Nephron progenitor cell (in vitro differentiated cells): ENCODE data around the gene TMEM11.

ENCODE experiments used
- DNase-seq: peaks from one replicate; pipeline ENCODE4 v3.0.0; 2021
- H3K27ac Mint-ChIP-seq: 2 replicates; pipeline ENCODE4 v1.8.0; 2021; ENCODE audit warnings: mild to moderate bottlenecking, moderate library complexity, mixed read lengths
- H3K27me3 Mint-ChIP-seq: 2 replicates; pipeline ENCODE4 v1.8.0; 2021; ENCODE audit warnings: mild to moderate bottlenecking, low read depth, mixed read lengths; ENCODE audit not compliant: poor library complexity
- H3K36me3 Mint-ChIP-seq: 2 replicates; pipeline ENCODE4 v1.8.0; 2021; ENCODE audit warnings: low read depth, mixed read lengths
- H3K4me1 Mint-ChIP-seq: 2 replicates; pipeline ENCODE4 v1.8.0; 2021; ENCODE audit warnings: mixed read lengths
- H3K4me3 Mint-ChIP-seq: 2 replicates; pipeline ENCODE4 v1.8.0; 2021; ENCODE audit warnings: mild to moderate bottlenecking, moderate library complexity, mixed read lengths
- H3K9me3 Mint-ChIP-seq: 2 replicates; pipeline ENCODE4 v1.8.0; 2021; ENCODE audit warnings: mild to moderate bottlenecking, moderate library complexity, mixed read lengths
- TF ChIP-seq, protein P1 (sequence below): fragments of 200-600 bp; sonication (generic); IDR thresholded peaks from 2 replicates; pipeline ENCODE4 v1.5.0; 2021; ENCODE audit warnings: antibody characterized with exemption

The TMEM11 gene

DNA sequence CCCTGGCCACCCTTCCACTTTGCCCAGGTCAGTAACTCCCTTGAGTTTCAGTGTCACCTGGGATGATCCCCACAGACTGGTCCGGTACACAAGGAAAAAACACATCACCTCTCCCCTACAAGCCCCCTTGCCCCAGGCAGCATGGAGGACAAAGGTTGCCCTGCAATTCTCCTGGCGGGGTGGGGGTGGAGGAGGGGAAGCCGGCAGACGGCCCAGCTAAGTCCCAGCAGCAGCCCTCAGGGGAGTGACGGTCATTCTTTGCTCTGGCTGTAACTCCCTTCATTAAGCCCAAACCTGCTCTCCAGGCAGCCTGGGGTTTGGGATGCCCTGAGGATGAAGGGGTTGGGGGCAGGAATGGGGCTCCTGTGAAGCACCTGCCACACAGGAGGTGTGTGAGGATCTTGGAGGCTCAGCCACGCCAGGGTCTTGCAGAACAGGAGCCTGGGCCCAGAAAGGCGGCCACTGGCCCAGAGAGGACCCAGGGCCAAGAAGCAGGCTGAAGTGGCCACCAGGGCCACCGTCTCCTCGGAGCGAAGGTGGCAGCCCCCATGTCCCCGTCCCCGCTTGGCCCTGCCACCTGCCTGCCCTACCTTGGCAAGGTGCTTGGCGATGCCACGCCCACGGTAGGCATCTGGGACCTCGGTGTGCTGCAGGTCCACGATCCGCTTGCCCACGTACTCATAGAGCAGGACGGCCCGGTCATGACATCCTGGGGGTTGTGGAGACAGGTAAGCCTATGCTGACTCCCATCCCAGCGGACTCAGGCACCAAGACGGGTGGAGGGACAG lies 29.7 kb upstream of the TMEM11 start:
- H3K9me3 Mint-ChIP-seq = no peaks in the 10 kb centered on the region
- peaks cover 4% of the 10 kb centered on the region for H3K27me3 Mint-ChIP-seq
- H3K36me3 Mint-ChIP-seq = no peaks in the 10 kb centered on the region
- TF ChIP-seq, protein P1, sequence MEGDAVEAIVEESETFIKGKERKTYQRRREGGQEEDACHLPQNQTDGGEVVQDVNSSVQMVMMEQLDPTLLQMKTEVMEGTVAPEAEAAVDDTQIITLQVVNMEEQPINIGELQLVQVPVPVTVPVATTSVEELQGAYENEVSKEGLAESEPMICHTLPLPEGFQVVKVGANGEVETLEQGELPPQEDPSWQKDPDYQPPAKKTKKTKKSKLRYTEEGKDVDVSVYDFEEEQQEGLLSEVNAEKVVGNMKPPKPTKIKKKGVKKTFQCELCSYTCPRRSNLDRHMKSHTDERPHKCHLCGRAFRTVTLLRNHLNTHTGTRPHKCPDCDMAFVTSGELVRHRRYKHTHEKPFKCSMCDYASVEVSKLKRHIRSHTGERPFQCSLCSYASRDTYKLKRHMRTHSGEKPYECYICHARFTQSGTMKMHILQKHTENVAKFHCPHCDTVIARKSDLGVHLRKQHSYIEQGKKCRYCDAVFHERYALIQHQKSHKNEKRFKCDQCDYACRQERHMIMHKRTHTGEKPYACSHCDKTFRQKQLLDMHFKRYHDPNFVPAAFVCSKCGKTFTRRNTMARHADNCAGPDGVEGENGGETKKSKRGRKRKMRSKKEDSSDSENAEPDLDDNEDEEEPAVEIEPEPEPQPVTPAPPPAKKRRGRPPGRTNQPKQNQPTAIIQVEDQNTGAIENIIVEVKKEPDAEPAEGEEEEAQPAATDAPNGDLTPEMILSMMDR = no peak
- H3K4me3 Mint-ChIP-seq = no peak overlapping the region
- no peak for DNase-seq
- peaks cover 42% of the 10 kb centered on the region for H3K4me1 Mint-ChIP-seq
- H3K27ac Mint-ChIP-seq = no peak overlapping the region

DNA sequence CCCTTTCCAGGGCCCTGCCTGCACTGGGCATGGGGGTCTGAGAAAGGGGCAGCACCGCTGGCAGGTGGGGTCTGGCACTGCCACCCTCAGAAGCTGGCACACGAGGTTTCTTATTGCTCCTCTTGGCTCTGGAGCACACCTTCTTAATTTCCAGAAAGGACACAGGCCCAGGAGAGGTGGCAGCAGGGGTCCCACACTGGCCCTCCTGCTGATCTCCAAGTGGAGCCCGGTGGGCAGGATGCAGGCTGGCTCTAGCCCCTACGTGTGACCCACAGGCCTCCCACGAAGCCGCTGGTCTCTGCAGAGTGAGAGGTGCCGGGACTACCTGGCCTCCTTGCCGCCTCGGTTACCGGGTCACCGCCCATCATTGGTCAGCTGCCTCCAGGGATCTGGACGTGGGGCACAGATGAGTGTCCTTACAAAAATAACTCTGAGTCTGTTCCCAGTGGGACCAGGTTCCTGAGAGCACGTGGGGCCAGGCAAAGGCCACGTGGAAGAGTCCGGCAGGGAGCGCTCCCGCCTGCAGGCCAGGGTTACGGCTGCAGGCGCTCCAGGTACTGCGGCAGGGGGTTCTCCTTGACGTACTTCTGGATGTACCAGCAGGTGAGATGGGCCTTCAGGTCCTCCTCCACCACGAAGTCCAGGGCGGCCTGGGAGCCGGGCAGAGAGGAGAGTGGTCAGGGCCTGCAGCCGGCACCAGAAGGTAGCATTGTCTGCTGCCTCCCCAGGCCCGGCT lies 29.0 kb upstream of the TMEM11 start:
- Mint-ChIP-seq H3K4me3 (no peak overlapping the region), H3K9me3 (no peaks in the 10 kb centered on the region), H3K4me1 (peaks cover 47% of the 10 kb centered on the region), H3K36me3 (no peaks in the 10 kb centered on the region), H3K27me3 (peaks cover 4% of the 10 kb centered on the region), H3K27ac (no peak overlapping the region)
- DNase-seq = peak; percentile 26
- TF ChIP-seq, protein P1 = no peak

DNA sequence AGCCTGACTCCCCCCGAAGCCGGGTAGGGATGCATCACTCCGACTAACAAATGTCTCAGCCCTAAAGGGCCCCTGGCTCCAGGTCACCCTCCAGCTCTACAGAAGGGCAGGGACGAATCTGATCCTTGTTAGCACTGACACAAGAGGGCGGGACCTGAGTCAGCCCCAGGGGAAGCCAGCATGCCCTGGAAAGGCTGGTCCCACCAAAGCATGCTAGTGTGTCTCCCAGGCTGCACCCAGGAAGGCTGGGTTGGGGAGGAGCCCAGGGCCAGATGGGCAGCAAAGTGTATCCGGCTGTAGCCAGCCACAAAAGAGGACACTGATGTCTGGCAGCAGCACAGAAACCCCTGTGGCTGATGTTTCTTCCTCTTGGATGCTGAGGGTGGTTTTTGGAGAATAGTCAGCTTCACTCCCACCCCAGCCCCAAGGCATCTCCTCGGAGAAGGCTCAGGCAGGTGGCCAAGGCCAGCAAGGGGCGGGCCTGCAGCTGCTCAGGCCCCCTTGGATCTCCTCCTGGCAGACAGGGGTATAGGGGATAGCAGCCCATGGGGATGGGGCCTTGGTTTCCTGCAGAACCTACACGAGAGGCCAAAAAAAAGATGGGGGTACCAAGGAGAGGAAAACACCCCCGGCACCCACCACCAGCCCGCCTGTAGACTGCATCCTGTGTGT lies 28.2 kb upstream of the TMEM11 start:
- Mint-ChIP-seq H3K27me3 (no peaks in the 10 kb centered on the region), H3K36me3 (no peaks in the 10 kb centered on the region), H3K4me3 (no peak overlapping the region), H3K4me1 (peaks cover 47% of the 10 kb centered on the region), H3K9me3 (no peaks in the 10 kb centered on the region), H3K27ac (no peak overlapping the region)
- TF ChIP-seq, protein P1 = no peak
- no peak for DNase-seq

DNA sequence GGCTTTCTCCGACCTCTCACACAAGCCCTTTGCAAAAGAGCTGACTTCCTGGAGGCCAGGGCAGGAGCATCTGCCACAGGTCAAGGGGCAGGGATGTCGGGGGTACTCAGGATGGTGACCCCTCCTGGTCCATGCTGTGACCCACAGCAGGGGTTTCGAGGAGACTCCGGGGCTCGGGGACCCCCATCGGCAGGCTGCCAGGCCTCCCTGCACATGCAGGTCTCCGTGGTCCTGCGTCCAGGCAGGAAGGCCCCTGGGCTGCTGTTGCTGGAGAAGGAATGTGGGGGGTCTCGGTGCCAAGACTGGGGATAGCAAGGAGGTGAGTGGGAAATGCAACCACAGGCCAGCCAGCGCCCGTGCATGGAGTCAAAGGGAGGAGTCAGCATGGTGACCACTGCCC lies 27.6 kb upstream of the TMEM11 start:
- H3K36me3 Mint-ChIP-seq = no peaks in the 10 kb centered on the region
- TF ChIP-seq, protein P1 = no peak
- DNase-seq = no peak

DNA sequence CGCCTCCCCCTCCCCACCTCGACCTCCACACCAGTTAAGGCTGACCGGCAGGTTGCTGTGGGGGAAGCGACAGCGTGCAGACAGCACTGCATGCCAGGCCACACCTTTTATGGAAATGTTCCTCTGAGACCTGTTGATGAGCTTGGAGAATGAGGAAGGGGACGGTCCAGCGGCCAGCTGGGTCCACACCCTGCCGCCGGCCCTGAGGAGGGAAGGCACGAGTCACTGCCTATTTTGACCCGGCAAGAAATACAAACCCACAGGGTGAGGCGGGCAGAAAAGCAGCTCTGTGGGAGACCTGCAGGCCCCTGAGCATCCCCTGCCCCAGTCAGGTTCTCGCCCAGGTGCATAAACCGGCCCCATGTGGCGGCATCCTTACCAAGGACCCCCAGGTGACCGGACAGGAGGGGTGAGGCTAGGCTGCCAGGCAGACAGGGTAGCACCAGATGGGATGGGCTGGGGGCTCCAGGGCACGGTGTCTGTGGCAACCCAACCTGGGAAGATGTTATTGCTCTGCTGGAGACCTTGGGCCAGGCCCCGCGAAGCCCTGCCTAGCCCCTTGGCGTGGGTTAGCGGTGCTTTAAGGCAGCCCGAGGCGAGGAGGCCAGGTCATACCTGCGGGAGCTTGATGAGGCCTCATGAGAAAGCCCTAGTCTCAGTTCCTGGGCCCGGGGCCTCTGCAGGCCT lies 26.6 kb upstream of the TMEM11 start:
- TF ChIP-seq, protein P1 = no peak
- Mint-ChIP-seq H3K4me1 (peaks cover 47% of the 10 kb centered on the region), H3K36me3 (no peaks in the 10 kb centered on the region), H3K27ac (no peak overlapping the region), H3K9me3 (no peaks in the 10 kb centered on the region), H3K27me3 (no peaks in the 10 kb centered on the region), H3K4me3 (no peak overlapping the region)
- DNase-seq = peak; percentile 34

More for the DNA sequence above, 27.6 kb upstream of the TMEM11 start:
- H3K4me1 Mint-ChIP-seq = peaks cover 47% of the 10 kb centered on the region
- no peaks in the 10 kb centered on the region for H3K9me3 Mint-ChIP-seq
- no peak overlapping the region for H3K27ac Mint-ChIP-seq
- H3K4me3 Mint-ChIP-seq = no peak overlapping the region
- H3K27me3 Mint-ChIP-seq = no peaks in the 10 kb centered on the region
